HG03060 (cell line): ENCODE measurements around the gene ABCG1.

Source experiments
- ATAC-seq: cut with Tn5 transposase; IDR thresholded peaks from one replicate; pipeline ENCODE4 v1.9.1; 2021; ENCODE audit warnings: low read depth, moderate number of reproducible peaks; ENCODE audit not compliant: unreplicated experiment

ABCG1 gene

DNA sequence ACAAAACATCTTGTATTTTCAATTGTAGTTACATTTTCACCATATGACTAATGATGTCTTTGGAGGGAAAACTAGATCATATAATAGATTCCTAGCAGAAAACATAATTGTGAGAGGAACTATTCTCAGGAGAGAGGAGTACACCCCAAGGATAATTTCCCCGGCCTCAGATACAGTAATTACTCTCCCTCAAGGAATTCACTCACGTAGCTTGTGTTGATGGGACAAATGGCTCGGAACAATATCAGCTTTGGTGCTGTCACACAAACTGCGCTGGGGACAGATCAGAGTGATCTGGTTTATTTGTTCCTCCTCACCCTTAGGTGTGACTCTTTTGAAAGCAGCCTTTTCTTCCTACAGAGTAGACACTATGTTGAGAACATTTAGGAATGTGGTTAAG is 11.2 kb downstream of the ABCG1 start:
- no peak for ATAC-seq

DNA sequence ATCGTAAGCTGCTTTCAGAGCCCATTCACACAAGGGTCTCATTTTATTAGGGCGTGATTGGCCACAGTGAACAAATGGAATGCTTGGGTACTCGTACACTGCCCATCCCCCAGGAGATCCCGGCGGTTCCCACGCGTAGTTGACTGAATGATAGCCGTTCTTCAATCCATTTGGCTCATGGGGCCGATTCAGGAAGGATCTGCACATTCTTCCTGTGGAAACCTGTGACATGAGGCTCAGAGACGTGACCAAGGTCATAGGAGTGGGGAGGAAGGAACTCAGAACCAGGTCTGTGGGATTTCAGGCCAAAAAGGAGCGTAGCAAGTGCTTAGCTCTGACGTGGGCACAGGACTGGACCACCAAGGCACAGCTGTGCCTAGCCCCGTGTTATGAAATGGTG is 11.7 kb downstream of the ABCG1 start:
- no peak for ATAC-seq

- no peak for ATAC-seq
Observed at GRCh38 chr21:42231756-42232155, 12.8 kb downstream of the ABCG1 start.

- ATAC-seq = no peak
Observed at GRCh38 chr21:42232176-42232825, 13.4 kb downstream of the ABCG1 start.

DNA sequence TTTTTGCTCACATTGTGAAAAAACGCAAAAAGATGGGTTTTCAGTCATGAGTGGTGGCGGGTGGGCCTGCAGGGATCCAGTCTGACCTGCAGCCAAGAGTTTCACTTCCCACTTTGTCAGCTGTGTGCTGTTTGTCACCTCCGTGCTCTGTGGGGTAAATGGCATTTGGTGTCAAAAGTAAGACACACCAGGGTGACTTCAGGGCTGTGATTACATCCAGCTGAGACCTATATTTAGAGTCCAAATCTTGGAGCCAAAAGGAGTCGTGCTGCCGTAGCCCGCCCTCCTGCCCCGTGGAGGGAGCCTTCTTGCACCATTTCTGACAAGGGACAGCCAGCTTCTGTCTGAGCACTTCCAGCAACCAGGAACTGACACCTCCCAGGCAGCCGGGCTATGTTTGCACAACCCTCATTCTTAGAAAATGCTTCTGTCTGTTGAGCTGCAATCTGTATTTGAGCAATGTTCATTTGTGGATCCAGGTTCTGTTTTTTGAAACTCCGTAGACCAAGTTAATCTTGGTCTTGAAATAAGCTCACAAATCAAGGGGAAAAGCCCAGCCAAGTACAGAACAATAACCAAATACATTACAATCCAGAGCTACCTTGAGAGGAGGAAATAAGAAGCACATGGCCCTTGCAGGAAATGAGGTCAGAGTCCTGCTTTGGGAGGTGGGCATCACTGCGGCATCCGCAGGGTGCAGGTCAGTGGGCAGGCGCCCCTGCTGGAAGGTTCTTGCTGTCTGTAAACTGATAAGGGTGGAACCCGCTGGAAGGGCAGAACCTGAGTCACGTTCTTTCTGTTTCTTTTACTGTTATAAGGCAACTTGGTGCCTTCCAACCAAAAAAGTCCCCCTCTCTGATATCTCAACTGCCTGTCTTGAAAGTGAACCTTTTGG is 14.4 kb downstream of the ABCG1 start:
- peak; percentile 39 for ATAC-seq

DNA sequence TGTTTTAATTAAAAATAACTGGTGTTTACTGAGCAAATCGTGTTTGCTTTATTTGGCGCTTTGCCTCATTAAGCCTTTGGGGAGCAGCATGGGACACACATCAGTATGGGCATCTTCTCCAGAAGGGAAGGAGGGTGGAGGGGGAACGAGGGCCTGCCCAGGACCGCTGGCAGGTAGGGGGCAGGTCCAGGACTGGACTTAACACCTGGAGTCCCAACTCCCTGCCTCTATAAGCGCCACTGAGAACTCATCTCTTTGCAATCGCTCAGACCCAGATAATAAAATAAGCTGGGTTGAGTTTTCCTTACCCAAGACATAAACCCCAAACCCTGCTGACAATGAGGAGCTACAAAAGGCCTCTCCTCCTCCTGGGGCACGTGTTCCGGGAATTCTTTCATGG is 15.1 kb downstream of the ABCG1 start:
- no peak for ATAC-seq

GRCh38 chr21:42234464-42235241 is 15.7 kb downstream of the ABCG1 start:
- ATAC-seq = no peak

- ATAC-seq = no peak
Observed at GRCh38 chr21:42235593-42235992, 16.7 kb downstream of the ABCG1 start.

- no peak for ATAC-seq
Observed at GRCh38 chr21:42236014-42236413, 17.1 kb downstream of the ABCG1 start.

GRCh38 chr21:42236693-42237092 is 17.8 kb downstream of the ABCG1 start:
- no peak for ATAC-seq

- no peak for ATAC-seq
Observed at GRCh38 chr21:42237161-42237560, 18.2 kb downstream of the ABCG1 start.

- ATAC-seq = no peak
Observed at GRCh38 chr21:42237577-42237976, 18.6 kb downstream of the ABCG1 start.

GRCh38 chr21:42238185-42238934 is 19.4 kb downstream of the ABCG1 start:
- ATAC-seq = no peak

GRCh38 chr21:42239556-42239955 is 20.6 kb downstream of the ABCG1 start:
- no peak for ATAC-seq

DNA sequence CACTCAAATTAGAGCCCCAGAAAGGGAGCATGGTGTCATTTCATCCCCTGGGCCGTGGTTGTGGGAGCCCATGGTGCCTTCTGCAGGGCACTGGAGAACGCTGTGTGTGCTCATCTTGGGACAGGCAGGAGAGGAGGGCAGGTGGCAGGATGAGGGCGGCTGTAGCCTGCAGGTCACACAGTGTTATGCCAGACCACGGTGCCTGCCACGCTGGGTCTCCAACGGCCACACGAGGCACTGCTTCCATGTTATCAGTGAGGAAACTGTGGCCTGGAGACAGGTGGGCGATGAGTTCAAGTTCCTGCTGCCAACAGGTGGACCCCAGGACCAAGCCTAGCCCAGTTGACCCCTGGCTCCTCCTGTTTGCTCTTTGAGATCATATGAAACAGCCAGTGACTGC is 21.0 kb downstream of the ABCG1 start:
- no peak for ATAC-seq

- ATAC-seq = no peak
Observed at GRCh38 chr21:42242611-42243010, 23.7 kb downstream of the ABCG1 start.

- ATAC-seq = no peak
Observed at GRCh38 chr21:42243026-42243425, 24.1 kb downstream of the ABCG1 start.

- ATAC-seq = no peak
Observed at GRCh38 chr21:42245331-42246193, 26.6 kb downstream of the ABCG1 start.

- no peak for ATAC-seq
Observed at GRCh38 chr21:42247716-42248115, 28.8 kb downstream of the ABCG1 start.

GRCh38 chr21:42248241-42248640 is 29.3 kb downstream of the ABCG1 start:
- ATAC-seq = no peak
